ENCODE results near the gene MOV10. TPM values are rescaled to one million over a fixed set of nuclear protein-coding genes. Genes with fewer than 3 reads are reported as not detected.
"Not testable (repeated sequence)": the region's sequence is repeated elsewhere in the genome, so short reads cannot be mapped to it uniquely, and the experiment has no call there.

MOV10 gene
- total RNA-seq, 4 donors from 2014 or later = 22.1 to 129 (median 76.9) TPM

- Histone ChIP-seq H3K4me3 (no peak overlapping the region), H3K27ac (no peak overlapping the region), H3K4me1 (peaks cover 0 to 38% (median 27%) of the 10 kb centered on the region in 4 donors), H3K9me3 (no peaks in the 10 kb centered on the region), H3K27me3 (no peaks in the 10 kb centered on the region), H3K36me3 (no peaks in the 10 kb centered on the region)
- TF ChIP-seq POLR2A (IDR thresholded peaks at IDR 0.05) (no peak), CTCF (IDR thresholded peaks at IDR 0.05) (no peak), EP300 (IDR thresholded peaks at IDR 0.05; ENCODE audit: low read depth) (no peak), POLR2AphosphoS5 (IDR thresholded peaks at IDR 0.05) (no peak)
- 91% methylated on average over 2 of the region's 2 CpGs; no CpG with 5 or more reads in 1 of the 2 donors for WGBS, 2 donors (ENCODE audit: low coverage in 1 of 2)
- in situ Hi-C loops (cut with MboI; ENCODE audit: low pct_ligation_motif_present in 1 of 4, low pct_unique_long_range_greater_than_20kb in 1 of 4, low sequenced_read_pairs in 3 of 4) = loop anchor here (5.0 to 25.0 kb wide), 6 partner anchors 85 to 355 kb away; partner anchors contain the start of genes LRIG2 (in 2 of the 4), CAPZA1 (in 1 of the 4) and ST7L (in 1 of the 4)
- intact Hi-C loops (cut with DNase I; ENCODE audit: low total_unique reads) = loop anchor here (5.0 to 10.0 kb wide), 2 partner anchors 83 to 355 kb away; partner anchors contain the start of gene LRIG2
- no peak for DNase-seq
Measured at GRCh38 chr1:112719706-112720105, 45.2 kb downstream of the MOV10 start.

- H3K4me3 ChIP-seq = no peak overlapping the region
- H3K36me3 ChIP-seq = no peaks in the 10 kb centered on the region
- DNase-seq = no peak
- no peak for TF ChIP-seq CTCF (IDR thresholded peaks at IDR 0.05)
- no peak for TF ChIP-seq POLR2A (IDR thresholded peaks at IDR 0.05)
- TF ChIP-seq EP300 (IDR thresholded peaks at IDR 0.05; ENCODE audit: low read depth) = no peak
- no peak for TF ChIP-seq POLR2AphosphoS5 (IDR thresholded peaks at IDR 0.05)
- peaks cover 0 to 27% (median 20%) of the 10 kb centered on the region in 4 donors for H3K4me1 ChIP-seq
- H3K27me3 ChIP-seq = no peaks in the 10 kb centered on the region
- in situ Hi-C loops (cut with MboI; ENCODE audit: low pct_ligation_motif_present in 1 of 4, low pct_unique_long_range_greater_than_20kb in 1 of 4, low sequenced_read_pairs in 3 of 4) = loop anchor here in 3 of 4 donors (10.0 to 25.0 kb wide), 4 partner anchors 84 to 354 kb away; partner anchors contain the start of gene LRIG2 (in 2 of the 3)
- no peak overlapping the region for H3K27ac ChIP-seq
- intact Hi-C loops (cut with DNase I; ENCODE audit: low total_unique reads) = no loop called here
- no peaks in the 10 kb centered on the region for H3K9me3 ChIP-seq
- WGBS, 2 donors (ENCODE audit: low coverage in 1 of 2) = 61 to 77% methylated on average over 3 of the region's 3 CpGs
Measured at GRCh38 chr1:112720800-112721199, 46.3 kb downstream of the MOV10 start.

GRCh38 chr1:112721294-112721693 lies 46.8 kb downstream of the MOV10 start:
- WGBS, 2 donors (ENCODE audit: low coverage in 1 of 2) = 73 to 93% methylated on average over 2 of the region's 2 CpGs
- H3K27ac ChIP-seq; intact Hi-C loops (cut with DNase I; ENCODE audit: low total_unique reads); DNase-seq; H3K9me3 ChIP-seq; H3K27me3 ChIP-seq; H3K4me3 ChIP-seq; H3K36me3 ChIP-seq: not testable (repeated sequence)
- in situ Hi-C loops (cut with MboI; ENCODE audit: low pct_ligation_motif_present in 1 of 4, low pct_unique_long_range_greater_than_20kb in 1 of 4, low sequenced_read_pairs in 3 of 4) = loop anchor here in 3 of 4 donors (10.0 to 25.0 kb wide), 4 partner anchors 84 to 354 kb away; partner anchors contain the start of gene LRIG2 (in 2 of the 3)
- peaks cover 0 to 22% (median 16%) of the 10 kb centered on the region in 4 donors for H3K4me1 ChIP-seq

- H3K36me3 ChIP-seq = no peaks in the 10 kb centered on the region
- intact Hi-C loops (cut with DNase I; ENCODE audit: low total_unique reads) = no loop called here
- no peak for DNase-seq
- H3K27ac ChIP-seq = no peak overlapping the region
- H3K4me1 ChIP-seq = peaks cover 0 to 20% (median 14%) of the 10 kb centered on the region in 4 donors
- no peak overlapping the region for H3K4me3 ChIP-seq
- no peaks in the 10 kb centered on the region for H3K9me3 ChIP-seq
- in situ Hi-C loops (cut with MboI; ENCODE audit: low pct_ligation_motif_present in 1 of 4, low pct_unique_long_range_greater_than_20kb in 1 of 4, low sequenced_read_pairs in 3 of 4) = loop anchor here in 3 of 4 donors (10.0 to 25.0 kb wide), 4 partner anchors 83 to 353 kb away; partner anchors contain the start of gene LRIG2 (in 2 of the 3)
- H3K27me3 ChIP-seq = no peaks in the 10 kb centered on the region
- no peak for TF ChIP-seq EP300 (IDR thresholded peaks at IDR 0.05; ENCODE audit: low read depth)
- TF ChIP-seq POLR2A (IDR thresholded peaks at IDR 0.05) = no peak
- TF ChIP-seq CTCF (IDR thresholded peaks at IDR 0.05) = no peak
- TF ChIP-seq POLR2AphosphoS5 (IDR thresholded peaks at IDR 0.05) = no peak
- 79% methylated on average over 9 of the region's 10 CpGs; no CpG with 5 or more reads in 1 of the 2 donors for WGBS, 2 donors (ENCODE audit: low coverage in 1 of 2)
Measured at GRCh38 chr1:112721966-112722524, 47.6 kb downstream of the MOV10 start.

Data from transverse colon (tissue), 4 donors.